Bronchial smooth muscle cell (primary cell): Measurements from ENCODE around the gene RAD54L. TPM values are rescaled to one million over a fixed set of nuclear protein-coding genes. Genes with fewer than 3 reads are reported as not detected.

Source experiments
- total RNA-seq: library from RNA; depleted of rRNA; stranded (reverse); fragments of >200 nt; gene quantifications from 2 replicates; pipeline ENCODE4 v1.2.1, GENCODE V29; 2014

The RAD54L gene
- 0.86 and 0.95 TPM in 2 replicates for total RNA-seq

DNA sequence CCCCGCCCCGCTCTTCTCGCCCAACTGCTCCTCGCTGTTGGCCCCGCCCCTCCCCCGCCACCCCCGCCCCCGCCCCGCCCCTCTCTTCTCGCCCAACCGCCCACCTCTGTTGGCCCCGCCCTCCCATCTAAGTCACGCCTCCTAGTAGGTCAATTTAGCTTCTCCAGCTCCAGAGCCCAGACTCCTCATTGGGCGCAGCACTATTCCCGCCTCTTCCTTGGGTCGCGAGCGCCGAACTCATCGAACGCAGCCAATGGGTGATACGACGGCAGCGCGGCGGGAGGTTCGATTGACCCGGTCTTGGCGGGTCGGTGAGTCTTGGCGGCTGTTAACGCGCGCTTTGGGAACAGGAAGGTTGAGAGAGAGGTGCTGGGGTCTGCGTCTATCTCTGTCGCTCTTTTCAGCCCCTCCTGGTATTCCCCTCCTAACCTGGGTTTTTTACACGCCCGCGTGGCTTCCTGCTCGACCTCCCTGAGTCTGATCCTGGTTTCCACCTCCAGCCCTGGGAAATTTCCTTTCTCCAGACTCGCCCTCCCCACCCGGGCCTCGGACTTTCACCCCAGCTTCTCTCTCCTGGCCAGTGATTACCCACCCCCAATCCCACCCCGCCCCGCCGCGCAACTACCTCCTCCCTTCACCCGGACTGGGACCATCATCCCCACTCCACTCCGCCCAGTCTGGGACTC is at the start of gene RAD54L:
TSS of gene RAD54L (plus strand) at position 328 of the 686 bp plus-strand sequence. CDS start 643 bp downstream, outside the sequence.

DNA sequence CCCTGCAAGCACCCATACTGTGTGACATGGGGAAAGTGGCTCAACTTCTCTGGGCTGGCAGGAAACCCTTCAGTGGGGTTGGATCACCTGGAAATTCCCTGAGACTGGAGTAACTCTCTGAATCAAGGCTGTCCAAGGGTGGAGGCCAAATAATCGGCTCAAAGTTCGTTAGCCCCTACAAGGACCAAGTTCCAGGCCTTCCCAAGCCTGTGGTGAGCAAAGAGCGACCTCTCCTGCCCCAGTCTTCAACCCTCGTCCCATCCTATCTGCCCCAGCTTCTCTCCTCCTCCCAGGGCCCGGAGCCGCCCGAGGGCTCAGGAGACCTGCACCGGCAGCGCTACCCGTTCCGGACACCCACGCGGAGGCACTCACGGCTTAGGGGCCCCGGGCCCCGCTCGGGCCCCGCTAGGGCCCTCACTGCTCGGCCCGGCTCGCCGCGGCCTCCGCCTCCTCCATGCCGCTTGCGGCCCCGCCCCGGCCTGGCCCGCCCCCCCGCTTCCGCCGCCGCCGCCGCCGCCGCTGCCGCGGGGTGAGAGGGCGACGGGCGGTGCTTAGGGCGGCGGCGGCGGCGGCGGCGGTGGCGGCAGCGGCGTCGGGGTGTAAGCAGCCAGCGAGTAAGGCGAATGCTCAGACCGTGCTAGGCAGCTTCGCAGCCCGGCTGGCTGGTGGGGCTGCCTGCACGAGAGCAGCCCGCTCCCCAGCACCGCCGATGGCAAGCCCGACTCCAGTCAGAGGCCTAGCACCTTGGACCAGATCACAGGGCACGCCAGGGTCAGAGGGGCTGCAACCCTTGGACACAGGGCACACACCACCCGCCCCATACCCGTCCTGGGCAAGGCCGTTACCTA is 49.4 kb upstream of the RAD54L start, which contains the start of gene POMGNT1:
TSS of gene POMGNT1 (minus strand) at position 471 of the 848 bp plus-strand sequence. CDS start 613 bp downstream, outside the sequence.

DNA sequence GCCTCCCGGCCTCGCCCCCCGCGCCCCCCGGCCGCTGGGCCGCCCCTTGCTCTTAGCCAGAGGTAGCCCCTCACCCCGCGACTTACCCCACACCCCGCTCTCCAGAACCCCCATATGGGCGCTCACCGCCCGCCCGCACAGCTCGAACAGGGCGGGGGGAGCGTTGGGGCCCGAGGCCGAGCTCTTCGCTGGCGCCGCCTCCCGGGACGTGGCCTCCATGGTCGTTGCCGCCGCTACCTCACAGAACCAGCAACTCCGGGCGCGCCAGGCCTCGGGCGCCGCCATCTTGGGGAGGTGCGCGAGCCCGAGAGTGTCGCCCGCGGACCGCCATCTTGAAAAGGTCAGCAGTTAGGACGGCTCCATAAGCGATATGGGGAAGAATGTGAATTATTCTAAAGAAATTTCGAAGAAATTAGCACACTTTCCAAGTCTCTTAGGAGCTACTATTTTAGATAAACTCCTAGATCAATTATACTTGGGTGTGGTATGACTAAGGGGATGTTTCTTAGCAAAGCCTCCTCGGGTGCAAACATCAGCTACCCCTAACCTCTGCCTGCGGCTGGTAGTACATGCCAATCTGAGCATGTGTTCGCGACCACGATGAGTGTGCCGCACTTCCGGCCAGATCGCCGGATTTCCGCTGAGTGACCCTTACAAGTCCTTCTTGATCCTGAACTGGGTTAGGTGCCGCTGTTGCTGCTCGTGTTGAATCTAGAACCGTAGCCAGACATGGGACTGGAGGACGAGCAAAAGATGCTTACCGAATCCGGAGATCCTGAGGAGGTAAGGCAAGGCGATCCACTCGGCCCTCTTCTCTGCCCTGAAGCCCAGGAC is 55.7 kb downstream of the RAD54L start, which contains the start of the genes LRRC41 and UQCRH:
TSS of gene LRRC41 (minus strand) at position 579 of the 834 bp plus-strand sequence. CDS start at position 285, 294 bp downstream.
TSS of gene UQCRH (plus strand) at position 661 of the 834 bp plus-strand sequence. CDS start at position 730, 69 bp downstream.

Other genes starting within 250 kb of the RAD54L start
- 2.1 and 4.7 TPM in 2 replicates for gene PIK3R3, start 115.1 kb upstream of the RAD54L start, total RNA-seq
- gene TSPAN1, start 72.7 kb upstream of the RAD54L start, total RNA-seq, result not detected in 2 replicates
- not detected in 2 replicates for gene P3R3URF, start 71.3 kb upstream of the RAD54L start, total RNA-seq
- 25.2 and 27.4 TPM in 2 replicates for gene POMGNT1, start 49.3 kb upstream of the RAD54L start, total RNA-seq
- 4.3 and 4.4 TPM in 2 replicates for gene LURAP1, start 44.4 kb upstream of the RAD54L start, total RNA-seq
- 49.2 and 67.5 TPM in 2 replicates for gene LRRC41, start 55.9 kb downstream of the RAD54L start, total RNA-seq
- 951 and 1,064 TPM in 2 replicates for gene UQCRH, start 55.9 kb downstream of the RAD54L start, total RNA-seq
- gene NSUN4, start 93.0 kb downstream of the RAD54L start, total RNA-seq, result 9.8 and 11.4 TPM in 2 replicates
- 1.4 and 2.0 TPM in 2 replicates for gene FAAH, start 146.6 kb downstream of the RAD54L start, total RNA-seq
- gene DMBX1, start 242.1 kb downstream of the RAD54L start, total RNA-seq, result not detected in 2 replicates